ENCODE data around the gene RPP25.

The RPP25 gene

GRCh38 chr15:74989527-74989926, 33.0 kb upstream of the RPP25 start:
- no peak for DNase-seq (ENCODE audit: extremely low spot score)
- TF ChIP-seq FOXM1 (IDR thresholded peaks at IDR 0.05; ENCODE audit: borderline replicate concordance) (no peak), SUZ12 (IDR thresholded peaks at IDR 0.05) (no peak), TARDBP (IDR thresholded peaks at IDR 0.05) (no peak), CTBP1 (IDR thresholded peaks at IDR 0.05; ENCODE audit: borderline replicate concordance) (no peak), SP1 (IDR thresholded peaks at IDR 0.05) (no peak), NFRKB (IDR thresholded peaks at IDR 0.05) (no peak), FOXA1 (IDR thresholded peaks at IDR 0.05) (no peak), ELF4 (IDR thresholded peaks at IDR 0.05) (no peak), HDGF (IDR thresholded peaks at IDR 0.05; ENCODE audit: borderline replicate concordance) (no peak), ZNF384 (IDR thresholded peaks at IDR 0.05) (no peak), LEF1 (IDR thresholded peaks at IDR 0.05; ENCODE audit: borderline replicate concordance) (no peak), L3MBTL2 (conservative IDR thresholded peaks at IDR 0.05) (no peak), FOXK2 (IDR thresholded peaks at IDR 0.05) (no peak), ARNT (IDR thresholded peaks at IDR 0.05) (no peak), BHLHE40 (IDR thresholded peaks at IDR 0.05; ENCODE audit: borderline replicate concordance) (no peak)
- TF ChIP-seq, protein P1, sequence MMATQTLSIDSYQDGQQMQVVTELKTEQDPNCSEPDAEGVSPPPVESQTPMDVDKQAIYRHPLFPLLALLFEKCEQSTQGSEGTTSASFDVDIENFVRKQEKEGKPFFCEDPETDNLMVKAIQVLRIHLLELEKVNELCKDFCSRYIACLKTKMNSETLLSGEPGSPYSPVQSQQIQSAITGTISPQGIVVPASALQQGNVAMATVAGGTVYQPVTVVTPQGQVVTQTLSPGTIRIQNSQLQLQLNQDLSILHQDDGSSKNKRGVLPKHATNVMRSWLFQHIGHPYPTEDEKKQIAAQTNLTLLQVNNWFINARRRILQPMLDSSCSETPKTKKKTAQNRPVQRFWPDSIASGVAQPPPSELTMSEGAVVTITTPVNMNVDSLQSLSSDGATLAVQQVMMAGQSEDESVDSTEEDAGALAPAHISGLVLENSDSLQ (IDR thresholded peaks at IDR 0.05): no peak
- ChIA-PET POLR2A (no interaction called here), CTCF (no interaction called here)

DNA sequence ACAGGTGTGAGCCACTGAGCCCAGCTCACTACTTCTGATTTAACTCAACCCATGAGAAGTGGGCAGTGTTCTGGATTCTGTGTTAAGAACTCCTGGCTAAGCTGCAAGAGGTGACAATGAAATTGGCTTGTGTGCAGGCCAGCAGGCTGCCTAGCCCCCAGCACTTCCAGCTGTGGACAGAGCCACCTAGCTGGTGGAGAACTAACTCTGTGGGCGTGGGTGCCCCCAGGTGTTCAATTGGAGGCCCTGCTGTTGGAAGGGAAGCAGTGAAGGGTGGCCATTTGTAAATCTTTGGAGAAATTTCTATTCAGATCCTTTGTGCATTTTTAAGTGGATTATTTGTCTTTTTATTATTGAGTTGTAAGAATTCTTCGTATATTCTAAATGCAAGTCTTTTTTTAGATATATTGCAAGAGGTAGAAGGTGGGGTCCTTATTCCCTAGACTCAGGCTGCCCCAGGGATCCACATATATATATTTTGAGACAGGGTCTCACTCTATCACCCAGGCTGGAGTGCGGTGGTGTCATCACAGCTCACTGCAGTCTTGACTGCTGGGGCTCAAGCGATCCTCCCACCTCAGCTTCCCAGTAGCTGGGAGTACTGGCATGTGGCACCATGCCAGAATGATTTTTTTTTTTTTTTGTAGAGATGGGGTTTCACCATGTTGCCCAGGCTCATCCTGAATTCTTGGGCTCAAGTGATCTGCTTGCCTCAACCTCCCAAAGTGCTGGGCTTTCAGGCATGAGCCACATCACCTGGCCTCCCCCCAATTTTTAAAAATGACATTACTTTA, 31.6 kb upstream of the RPP25 start:
- DNase-seq (ENCODE audit: extremely low spot score): peak; percentile 65
- no peak for TF ChIP-seq ELF4 (IDR thresholded peaks at IDR 0.05)
- no peak for TF ChIP-seq FOXA1 (IDR thresholded peaks at IDR 0.05)
- no peak for TF ChIP-seq ZNF384 (IDR thresholded peaks at IDR 0.05)
- TF ChIP-seq, protein P1 (IDR thresholded peaks at IDR 0.05): no peak
- no peak for TF ChIP-seq LEF1 (IDR thresholded peaks at IDR 0.05; ENCODE audit: borderline replicate concordance)
- TF ChIP-seq ARNT (IDR thresholded peaks at IDR 0.05): no peak
- no peak for TF ChIP-seq CTBP1 (IDR thresholded peaks at IDR 0.05; ENCODE audit: borderline replicate concordance)
- POLR2A ChIA-PET: interaction anchor here (1.3 to 1.5 kb wide), 2 partner anchors 31 to 82 kb away, joined by 7 to 8 read pairs; partner anchors contain the start of genes FAM219B and RPP25

GRCh38 chr15:74983725-74984231, 27.2 kb upstream of the RPP25 start:
- CTCF ChIA-PET: no interaction called here
- TF ChIP-seq LEF1 (IDR thresholded peaks at IDR 0.05; ENCODE audit: borderline replicate concordance) (no peak), HDGF (IDR thresholded peaks at IDR 0.05; ENCODE audit: borderline replicate concordance) (no peak), ARNT (IDR thresholded peaks at IDR 0.05) (no peak), NFRKB (IDR thresholded peaks at IDR 0.05) (no peak), SUZ12 (IDR thresholded peaks at IDR 0.05) (no peak), TARDBP (IDR thresholded peaks at IDR 0.05) (no peak), FOXA1 (IDR thresholded peaks at IDR 0.05) (no peak), CTBP1 (IDR thresholded peaks at IDR 0.05; ENCODE audit: borderline replicate concordance) (no peak), BHLHE40 (IDR thresholded peaks at IDR 0.05; ENCODE audit: borderline replicate concordance) (no peak), FOXK2 (IDR thresholded peaks at IDR 0.05) (no peak), L3MBTL2 (conservative IDR thresholded peaks at IDR 0.05) (no peak), ZNF384 (IDR thresholded peaks at IDR 0.05) (no peak), SP1 (IDR thresholded peaks at IDR 0.05) (no peak), ELF4 (IDR thresholded peaks at IDR 0.05) (no peak), FOXM1 (IDR thresholded peaks at IDR 0.05; ENCODE audit: borderline replicate concordance) (no peak)
- TF ChIP-seq, protein P1 (IDR thresholded peaks at IDR 0.05): no peak
- POLR2A ChIA-PET: interaction anchor here (2.8 kb wide), 1 partner anchor 11 kb away, joined by 12 read pairs; the partner anchor contains the start of gene SCAMP5
- DNase-seq (ENCODE audit: extremely low spot score): no peak

More for the DNA sequence above, 31.6 kb upstream of the RPP25 start:
- CTCF ChIA-PET: interaction anchor here (0.5 to 0.6 kb wide), 3 partner anchors 22 to 447 kb away, joined by 3 to 6 read pairs (median 4); no protein-coding TSS in a partner anchor

GRCh38 chr15:74982183-74982582, 25.6 kb upstream of the RPP25 start:
- TF ChIP-seq LEF1 (IDR thresholded peaks at IDR 0.05; ENCODE audit: borderline replicate concordance) (no peak), BHLHE40 (IDR thresholded peaks at IDR 0.05; ENCODE audit: borderline replicate concordance) (no peak), FOXA1 (IDR thresholded peaks at IDR 0.05) (no peak), L3MBTL2 (conservative IDR thresholded peaks at IDR 0.05) (no peak), ELF4 (IDR thresholded peaks at IDR 0.05) (no peak)
- ChIA-PET CTCF (no interaction called here), POLR2A (no interaction called here)
- DNase-seq (ENCODE audit: extremely low spot score): no peak

GRCh38 chr15:74978503-74978902, 21.9 kb upstream of the RPP25 start:
- ChIA-PET CTCF (interaction anchor here (1.0 to 1.2 kb wide), 2 partner anchors 27 to 77 kb away, joined by 3 to 4 read pairs; no protein-coding TSS in a partner anchor), POLR2A (interaction anchor here (1.0 to 2.6 kb wide), 7 partner anchors 15 to 88 kb away, joined by 3 to 12 read pairs (median 6); partner anchors contain the start of genes COX5A, FAM219B, MPI and PPCDC)
- TF ChIP-seq TARDBP (IDR thresholded peaks at IDR 0.05) (no peak), LEF1 (IDR thresholded peaks at IDR 0.05; ENCODE audit: borderline replicate concordance) (no peak), FOXK2 (IDR thresholded peaks at IDR 0.05) (no peak), BHLHE40 (IDR thresholded peaks at IDR 0.05; ENCODE audit: borderline replicate concordance) (no peak)
- TF ChIP-seq, protein P1 (IDR thresholded peaks at IDR 0.05): no peak
- no peak for DNase-seq (ENCODE audit: extremely low spot score)

Data from HEK293T (cell line).